Fibroblast of mammary gland (primary cell): ENCODE data around the gene TMOD4.

Source experiments
- DNase-seq: peaks from one replicate; pipeline ENCODE4 v3.0.0-alpha.2; 2010; ENCODE audit warnings: low read depth
- H3K4me3 ChIP-seq: 2 replicates; pipeline ENCODE4 v1.5.1; 2011; ENCODE audit warnings: low read depth, mild to moderate bottlenecking, low read length, moderate library complexity; ENCODE audit not compliant: control insufficient read depth
- TF ChIP-seq, protein P1 (sequence below): conservative IDR thresholded peaks from 2 replicates; pipeline ENCODE4 v1.5.1; 2011; ENCODE audit warnings: low read depth, low read length, inconsistent platforms; ENCODE audit not compliant: control insufficient read depth, insufficient read depth

TMOD4 gene

DNA sequence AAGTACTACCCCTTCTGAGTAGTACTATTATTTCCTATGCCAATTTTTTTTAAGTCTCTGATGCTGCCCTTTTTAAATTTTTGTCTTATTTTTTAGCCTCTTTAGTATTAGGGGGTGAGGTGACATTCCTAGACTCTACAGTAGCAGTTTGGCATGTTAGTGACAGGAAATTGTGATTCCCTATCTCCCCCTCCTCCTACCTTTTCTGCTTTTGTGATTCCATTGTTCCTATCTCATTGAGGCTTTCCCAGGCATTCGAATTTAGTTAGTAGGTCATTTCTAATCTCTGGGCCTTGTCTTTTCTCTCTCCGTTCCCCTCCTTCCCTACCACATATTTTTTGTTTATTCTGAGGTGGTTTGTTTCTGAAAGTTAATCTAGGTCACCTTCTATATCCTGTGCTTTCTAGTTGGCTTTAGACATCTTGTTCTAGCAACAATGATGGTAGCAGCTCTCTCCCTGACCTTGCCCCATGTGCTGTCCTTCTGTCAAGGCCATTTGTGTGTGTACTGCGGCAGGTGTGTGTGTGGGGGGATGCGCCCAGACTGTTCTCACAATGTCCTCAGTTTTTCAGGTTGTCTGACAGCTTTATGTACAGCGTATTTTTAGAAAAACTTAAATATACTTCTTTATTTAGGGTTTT is 50.9 kb downstream of the TMOD4 start:
- no peak for DNase-seq
- TF ChIP-seq, protein P1, sequence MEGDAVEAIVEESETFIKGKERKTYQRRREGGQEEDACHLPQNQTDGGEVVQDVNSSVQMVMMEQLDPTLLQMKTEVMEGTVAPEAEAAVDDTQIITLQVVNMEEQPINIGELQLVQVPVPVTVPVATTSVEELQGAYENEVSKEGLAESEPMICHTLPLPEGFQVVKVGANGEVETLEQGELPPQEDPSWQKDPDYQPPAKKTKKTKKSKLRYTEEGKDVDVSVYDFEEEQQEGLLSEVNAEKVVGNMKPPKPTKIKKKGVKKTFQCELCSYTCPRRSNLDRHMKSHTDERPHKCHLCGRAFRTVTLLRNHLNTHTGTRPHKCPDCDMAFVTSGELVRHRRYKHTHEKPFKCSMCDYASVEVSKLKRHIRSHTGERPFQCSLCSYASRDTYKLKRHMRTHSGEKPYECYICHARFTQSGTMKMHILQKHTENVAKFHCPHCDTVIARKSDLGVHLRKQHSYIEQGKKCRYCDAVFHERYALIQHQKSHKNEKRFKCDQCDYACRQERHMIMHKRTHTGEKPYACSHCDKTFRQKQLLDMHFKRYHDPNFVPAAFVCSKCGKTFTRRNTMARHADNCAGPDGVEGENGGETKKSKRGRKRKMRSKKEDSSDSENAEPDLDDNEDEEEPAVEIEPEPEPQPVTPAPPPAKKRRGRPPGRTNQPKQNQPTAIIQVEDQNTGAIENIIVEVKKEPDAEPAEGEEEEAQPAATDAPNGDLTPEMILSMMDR, result no peak
- no peak overlapping the region for H3K4me3 ChIP-seq
